CD4-positive, alpha-beta T cell treated with Interferon gamma for 1 hour (primary cell): ENCODE data around the gene PDE11A.

Experiments
- DNase-seq: peaks from one replicate; pipeline ENCODE4 v3.0.0-alpha.2; 2020

PDE11A gene

DNA sequence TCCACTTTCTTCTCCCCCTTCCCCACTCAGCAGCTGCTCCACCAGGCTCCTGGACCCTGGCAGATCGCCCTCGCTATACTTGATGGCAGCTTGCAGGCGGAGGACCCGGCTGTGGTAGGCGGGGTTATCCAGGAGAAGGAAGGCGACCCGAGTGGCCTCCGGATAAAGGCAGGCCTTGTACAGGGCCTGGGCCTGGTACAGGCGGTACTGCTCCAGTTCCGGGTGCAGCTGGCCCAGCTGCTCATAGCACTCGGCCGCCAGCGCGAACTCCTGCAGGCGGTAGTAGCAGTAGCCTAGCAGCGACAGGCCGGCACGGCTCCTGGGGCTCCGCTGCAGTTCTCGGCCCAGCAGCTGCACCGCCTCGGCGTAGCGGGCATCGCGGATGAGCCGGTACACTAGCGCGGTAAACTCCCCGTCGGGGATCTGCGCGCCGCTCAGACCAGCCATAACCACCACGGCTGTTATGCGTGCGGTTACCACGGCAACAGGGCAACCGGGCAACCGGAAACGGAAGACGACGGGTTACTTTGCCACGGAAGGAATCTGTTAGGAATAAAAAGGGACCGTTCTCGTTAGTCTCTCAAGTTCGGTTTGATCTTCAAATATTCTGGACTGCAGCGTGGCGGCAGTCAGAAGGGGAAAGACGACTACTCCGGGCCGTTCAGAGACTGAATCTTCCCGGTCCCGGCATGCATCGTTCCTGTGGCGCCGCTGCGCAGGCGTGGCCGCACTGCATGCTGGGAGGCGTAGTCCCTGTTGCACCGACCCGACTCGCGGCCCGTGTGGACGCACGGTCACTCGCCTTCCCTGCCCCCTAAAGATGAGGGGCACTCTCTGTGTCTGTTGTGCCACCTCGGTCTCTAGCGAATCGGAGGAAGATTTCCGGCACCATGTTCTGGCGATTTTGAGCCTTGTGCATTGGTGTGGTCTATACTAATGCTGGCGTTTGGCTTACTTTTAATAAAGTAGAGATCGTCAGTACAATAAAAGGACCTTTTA lies 454.0 kb downstream of the PDE11A start:
- DNase-seq = peak; percentile 90

DNA sequence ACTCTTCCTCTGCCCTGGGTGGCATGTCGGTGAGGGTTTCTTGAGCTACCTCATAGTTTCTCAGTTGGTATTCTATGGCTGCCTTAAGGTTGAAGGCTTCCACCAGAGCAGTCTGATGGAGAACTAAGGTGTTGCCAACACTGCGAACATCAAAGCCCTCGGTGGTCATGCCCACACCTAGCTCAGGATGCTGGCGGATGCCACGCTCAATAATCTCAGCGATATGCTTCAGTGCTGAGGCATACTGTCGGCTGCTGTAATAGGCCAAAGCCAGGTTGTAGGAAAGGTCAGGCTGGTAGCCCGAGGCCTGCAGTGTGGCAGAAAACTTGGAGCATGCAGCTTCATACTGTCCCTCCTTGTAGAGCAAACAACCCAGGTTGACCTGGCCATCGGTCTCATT lies 454.7 kb downstream of the PDE11A start:
- DNase-seq = no peak

DNA sequence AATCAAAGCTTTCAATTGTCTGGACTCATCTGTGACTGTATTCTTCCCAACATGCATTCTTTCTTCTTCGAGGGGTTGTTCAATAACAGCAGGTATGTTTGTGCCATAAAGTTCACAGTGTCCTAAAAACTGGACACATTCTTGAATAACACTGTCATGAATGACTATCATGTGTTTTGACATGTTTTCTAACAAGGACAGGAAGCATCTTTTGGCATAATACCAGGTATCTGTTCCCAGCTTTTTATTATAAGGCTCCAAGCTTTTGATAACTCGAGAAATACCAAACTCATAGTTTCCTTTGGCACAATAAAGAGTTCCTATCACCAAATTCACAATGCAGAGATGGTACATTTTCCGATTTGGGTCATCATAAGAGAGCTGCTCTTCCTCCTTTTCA lies 455.8 kb downstream of the PDE11A start:
- no peak for DNase-seq

DNA sequence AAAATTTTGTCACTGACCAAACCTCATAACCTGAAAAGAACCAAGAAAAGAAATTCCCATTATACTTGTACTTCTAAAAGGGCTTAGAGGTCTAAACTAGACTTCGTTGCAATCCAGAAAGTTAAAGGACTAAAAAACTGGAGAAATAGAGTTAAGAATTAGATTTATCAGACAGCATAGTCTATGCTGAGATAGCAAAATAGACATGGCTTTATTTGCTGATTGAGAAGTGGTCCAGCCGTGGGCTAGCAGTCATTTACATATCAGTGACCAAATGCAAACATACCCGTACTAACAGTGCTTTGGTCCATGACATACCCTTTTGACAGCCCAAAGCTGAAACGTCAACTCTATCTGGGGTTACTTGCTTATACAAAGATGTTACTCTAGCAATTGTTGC lies 456.5 kb downstream of the PDE11A start:
- DNase-seq = no peak

GRCh38 chr2:177612659-177613058 lies 459.9 kb downstream of the PDE11A start:
- no peak for DNase-seq

GRCh38 chr2:177611310-177611886 lies 461.2 kb downstream of the PDE11A start:
- DNase-seq = no peak

GRCh38 chr2:177610813-177611212 lies 461.8 kb downstream of the PDE11A start:
- DNase-seq = no peak

GRCh38 chr2:177606636-177607035 lies 465.9 kb downstream of the PDE11A start:
- DNase-seq = no peak

GRCh38 chr2:177604271-177605065 lies 468.1 kb downstream of the PDE11A start:
- no peak for DNase-seq

DNA sequence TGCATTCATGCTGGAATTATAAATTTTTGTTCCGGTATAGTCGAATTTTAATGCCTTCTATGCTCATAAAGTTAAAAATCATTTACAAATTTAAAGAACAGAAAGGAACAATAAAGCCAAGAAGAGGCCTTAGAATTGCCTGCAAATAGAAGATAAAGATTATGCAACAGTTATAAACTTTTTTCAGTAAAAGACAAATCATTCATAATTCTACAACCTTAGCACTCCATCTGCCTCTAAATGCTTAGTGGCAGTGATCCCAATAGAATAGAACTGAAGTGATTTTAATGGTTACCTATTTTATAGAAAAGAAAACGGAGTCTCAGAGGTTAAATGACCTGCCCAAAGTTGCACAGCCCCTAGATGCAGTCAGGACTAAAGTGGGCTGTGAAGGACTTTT lies 468.8 kb downstream of the PDE11A start:
- no peak for DNase-seq

GRCh38 chr2:177603181-177603580 lies 469.4 kb downstream of the PDE11A start:
- DNase-seq = no peak

DNA sequence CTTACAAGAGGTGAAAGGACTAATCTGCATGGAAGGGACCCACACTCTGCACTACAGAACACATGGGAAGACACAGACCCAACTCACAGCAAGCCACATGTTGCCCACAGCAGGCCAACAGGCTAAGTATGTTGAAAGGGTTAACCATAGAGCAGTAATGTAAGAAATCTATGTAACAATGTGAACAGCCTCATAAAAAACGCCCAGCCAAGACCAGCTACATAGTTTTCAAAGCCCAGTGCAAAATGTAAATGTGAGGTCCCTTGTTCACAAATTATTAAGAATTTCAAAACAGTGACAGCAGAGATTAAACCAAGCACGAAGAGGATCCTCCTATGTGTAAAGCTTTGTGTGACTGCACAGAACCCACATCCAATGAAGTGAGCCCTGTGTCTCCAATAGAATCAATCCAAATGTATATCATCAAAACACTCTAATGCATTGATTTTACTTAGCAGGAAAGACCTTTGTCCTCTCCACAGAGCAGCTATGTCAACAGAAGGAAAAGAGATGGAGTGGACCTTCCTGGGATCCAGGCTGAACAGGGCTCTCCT lies 469.9 kb downstream of the PDE11A start:
- no peak for DNase-seq

DNA sequence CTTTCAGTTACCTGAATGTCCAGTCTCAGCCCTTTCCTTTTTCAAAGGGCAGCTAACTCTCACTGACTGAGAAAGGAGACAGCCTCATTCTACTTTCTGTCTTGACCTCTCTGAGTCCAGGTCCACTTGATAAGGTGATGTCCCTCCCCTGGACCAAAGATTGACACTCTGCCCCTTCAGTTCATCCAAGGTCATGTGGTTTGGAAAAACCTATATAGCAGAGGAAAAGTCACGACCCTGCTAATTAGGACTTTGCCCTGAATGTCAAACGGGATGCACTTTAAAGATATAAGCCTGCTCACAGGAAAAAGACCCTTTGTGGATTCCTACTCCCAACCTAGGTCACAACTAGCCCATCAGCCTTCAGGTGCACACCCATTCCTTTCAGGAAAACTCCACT lies 471.7 kb downstream of the PDE11A start:
- DNase-seq = no peak

- no peak for DNase-seq
These were observed 472.6 kb downstream of the PDE11A start for GRCh38 chr2:177599956-177600355.

DNA sequence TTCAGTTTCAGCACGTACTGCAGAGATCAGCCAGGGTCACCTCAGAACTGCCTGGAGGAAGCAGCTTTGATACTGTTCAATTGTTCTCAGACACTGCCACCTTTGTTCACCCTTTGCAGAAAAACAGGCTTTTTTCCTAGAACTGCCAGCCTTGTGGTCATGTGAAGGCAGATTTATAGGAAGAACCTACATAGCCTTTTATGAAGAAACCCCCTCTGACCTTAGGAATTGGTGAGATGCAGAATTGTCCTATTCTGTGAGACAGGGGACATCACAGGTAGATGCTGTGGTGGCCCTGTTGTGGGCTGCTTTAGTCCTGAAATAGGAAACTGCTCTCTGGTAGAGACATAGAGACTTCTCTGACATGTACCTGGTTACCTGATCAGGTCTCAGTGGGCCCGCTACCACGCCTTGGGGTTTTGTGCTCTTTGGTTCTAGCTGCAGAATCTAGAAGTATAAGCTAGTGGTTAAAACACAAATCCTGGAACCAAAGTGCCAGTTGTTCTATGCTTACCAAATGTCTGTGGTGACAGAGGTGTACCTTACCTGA lies 473.4 kb downstream of the PDE11A start:
- DNase-seq = no peak

DNA sequence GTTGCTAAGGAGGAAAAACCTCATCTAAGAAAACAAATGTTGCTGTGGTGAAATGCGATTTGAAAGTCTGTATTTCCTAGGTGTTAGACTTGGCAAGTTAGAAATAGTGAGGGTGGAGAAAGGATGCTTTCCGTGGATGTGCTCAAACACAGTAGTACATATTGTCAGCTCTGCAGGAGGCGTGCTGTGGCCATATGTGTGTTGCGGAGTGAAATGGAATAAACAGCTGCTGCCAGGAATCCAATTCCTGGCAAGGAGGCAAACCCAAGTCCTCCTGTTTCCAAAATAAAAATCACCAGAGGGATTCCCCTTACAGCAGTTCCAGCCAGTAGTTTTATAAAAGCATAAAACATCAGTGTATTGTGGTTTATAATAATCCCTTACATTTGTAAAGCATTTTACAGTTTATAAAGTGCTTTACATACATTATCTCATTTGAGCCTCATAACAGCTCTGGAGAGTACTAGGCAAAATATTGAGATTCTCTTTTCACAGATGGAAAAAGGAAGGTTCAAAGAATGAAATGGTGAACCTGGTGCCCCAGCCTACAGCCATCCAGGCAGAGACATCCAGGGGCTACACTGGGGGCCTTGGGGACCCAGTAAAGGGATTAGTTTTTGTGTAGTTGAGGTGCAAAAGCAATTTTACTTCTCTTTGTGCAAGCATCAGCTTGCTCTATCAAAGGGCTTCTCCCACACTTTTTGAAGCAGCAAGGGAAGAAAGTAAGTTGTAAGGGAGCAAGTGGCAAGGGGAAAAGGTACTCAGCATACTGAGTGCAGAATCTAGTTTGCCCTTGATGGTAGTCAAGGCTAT lies 474.0 kb downstream of the PDE11A start:
- DNase-seq = no peak

GRCh38 chr2:177597759-177598158 lies 474.8 kb downstream of the PDE11A start:
- no peak for DNase-seq

DNA sequence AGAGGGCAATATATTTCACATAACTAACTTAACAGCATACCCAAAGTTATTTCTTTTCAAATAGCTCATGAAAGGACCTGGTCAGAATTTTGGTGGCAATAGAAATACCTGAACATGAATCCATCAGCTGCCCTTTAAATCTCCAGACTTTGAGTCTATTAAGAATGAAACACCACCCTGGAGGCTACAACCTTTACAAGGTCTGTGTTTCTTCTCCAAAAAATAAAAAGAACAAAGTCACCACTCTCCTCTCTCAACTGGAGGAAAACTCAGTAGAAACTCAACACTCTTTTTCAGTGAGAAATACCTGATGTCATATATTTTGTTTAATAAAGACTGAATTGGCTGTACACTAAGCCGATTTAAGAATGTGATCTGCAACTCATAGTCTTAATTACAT lies 475.7 kb downstream of the PDE11A start:
- DNase-seq = no peak

DNA sequence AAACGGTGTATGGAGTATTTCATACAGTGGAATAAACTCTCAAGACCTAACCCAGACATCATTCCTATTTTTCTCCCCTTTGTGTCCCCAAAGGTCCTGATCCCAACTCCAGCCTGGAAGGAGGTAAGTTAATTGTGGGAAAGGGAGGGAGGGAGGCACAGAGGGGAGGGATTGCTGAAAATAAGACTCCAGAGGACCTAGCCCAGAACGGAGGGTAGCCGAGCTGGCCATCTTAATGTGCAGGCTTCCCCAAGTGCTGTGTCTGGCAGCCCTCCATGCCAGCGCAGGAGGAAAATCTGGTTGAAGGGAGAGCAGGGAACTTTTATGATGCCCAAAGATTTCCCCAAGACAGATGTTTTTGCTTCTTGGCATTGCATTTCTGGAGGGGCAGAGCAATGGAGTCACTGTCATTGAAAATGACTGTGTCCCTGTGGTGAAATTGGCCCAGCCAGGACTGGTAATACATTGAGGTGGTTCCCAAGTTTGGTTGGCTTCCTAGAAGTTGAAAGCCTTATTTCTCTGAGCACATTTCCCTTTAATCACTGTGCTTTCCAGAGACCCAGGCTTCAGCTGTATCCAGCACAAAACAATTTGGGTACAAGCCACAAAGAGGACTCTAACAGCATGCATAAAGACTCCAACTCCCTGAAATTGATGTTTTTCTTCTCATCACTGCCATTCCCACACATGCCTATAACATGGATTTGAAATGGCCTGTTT lies 477.3 kb downstream of the PDE11A start:
- no peak for DNase-seq

DNA sequence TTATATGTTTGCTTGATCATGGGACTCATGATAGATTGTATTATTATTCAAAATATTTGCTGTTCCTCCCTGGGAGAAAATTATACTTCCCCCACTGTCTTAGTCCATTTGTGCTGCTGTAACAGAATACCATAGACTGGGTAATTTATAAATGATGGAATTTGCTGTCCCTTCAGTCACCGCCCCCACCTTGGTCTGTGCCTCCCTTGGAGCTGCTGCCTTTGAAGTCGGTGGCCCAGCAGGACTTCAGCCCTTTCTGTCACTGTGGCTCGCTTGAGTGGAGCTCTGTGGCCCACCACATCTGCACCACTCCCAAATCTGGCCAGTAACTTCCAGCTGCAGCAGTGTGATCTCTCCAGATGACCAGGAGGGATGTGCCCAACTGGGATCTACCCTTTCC lies 479.2 kb downstream of the PDE11A start:
- no peak for DNase-seq

DNA sequence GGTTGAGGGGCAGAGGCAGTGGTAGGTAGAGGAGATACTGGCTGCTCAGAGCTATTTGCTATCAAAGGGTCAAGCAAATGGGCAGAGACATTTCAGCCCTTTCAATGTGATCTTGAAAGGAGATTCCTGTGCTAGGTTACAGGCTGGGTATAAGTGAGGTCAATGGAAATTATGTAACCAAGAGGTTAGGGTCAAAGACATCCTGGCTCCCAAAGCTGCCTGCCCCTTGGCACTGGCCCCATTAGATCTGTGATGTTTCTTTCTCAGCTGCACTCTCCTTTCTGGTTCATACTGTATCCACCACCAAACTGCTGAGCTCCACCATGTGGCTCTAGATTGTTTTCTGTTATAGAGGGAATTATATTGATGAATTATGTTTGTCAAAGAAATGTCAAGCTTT lies 479.6 kb downstream of the PDE11A start:
- DNase-seq = no peak
